ENCODE data around the gene CAPN2.

- TF ChIP-seq CTCF (conservative IDR thresholded peaks at IDR 0.05; ENCODE audit: low read length) (no peak), EZH2phosphoT487 (IDR thresholded peaks at IDR 0.05; ENCODE audit: borderline replicate concordance, low read depth, low read length) (no peak)
Measured at GRCh38 chr1:223691121-223691520, 21.2 kb upstream of the CAPN2 start.

All from OCI-LY7 (cell line).